ENCODE results near the gene NT5DC3. TPM values are rescaled to one million over a fixed set of nuclear protein-coding genes. Genes with fewer than 3 reads are reported as not detected.

The NT5DC3 gene
- total RNA-seq, 2 donors from 2014 or later = 24.2 to 28.3 TPM

DNA sequence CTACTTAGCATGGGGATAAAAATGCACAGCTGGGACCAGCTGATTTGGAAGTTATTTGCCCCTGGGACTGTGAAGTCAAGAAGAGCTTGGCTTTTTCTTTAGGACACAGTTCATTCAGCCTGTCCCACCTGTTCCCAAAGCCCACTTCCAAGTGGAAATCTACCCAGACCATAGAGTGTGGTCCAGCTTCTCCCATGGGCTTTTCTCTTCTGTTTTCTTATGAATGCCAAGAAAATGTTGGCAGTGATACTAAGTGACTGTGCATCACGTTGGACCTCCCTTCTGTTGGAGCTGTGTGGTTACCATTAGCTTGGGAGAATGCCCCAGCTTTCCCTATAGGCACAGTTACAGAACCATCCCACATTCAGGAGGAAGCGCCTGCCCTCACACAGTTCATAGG lies 89.4 kb downstream of the NT5DC3 start:
- H3K27me3 Mint-ChIP-seq (ENCODE audit: insufficient read depth) = no peaks in the 10 kb centered on the region
- WGBS, 2 experiments (ENCODE audit: insufficient coverage in 1 of 2, insufficient read length in 1 of 2) = 82 to 88% methylated on average over 1 to 2 of the region's 2 CpGs
- H3K9ac ChIP-seq (ENCODE audit: extremely low read depth, low read length, poor library complexity, severe bottlenecking) = no peak overlapping the region
- H3K4me3 Mint-ChIP-seq = no peak overlapping the region
- H3K36me3 ChIP-seq (ENCODE audit: control insufficient read depth, insufficient read depth, low read length) = no peaks in the 10 kb centered on the region
- TF ChIP-seq, protein P1, sequence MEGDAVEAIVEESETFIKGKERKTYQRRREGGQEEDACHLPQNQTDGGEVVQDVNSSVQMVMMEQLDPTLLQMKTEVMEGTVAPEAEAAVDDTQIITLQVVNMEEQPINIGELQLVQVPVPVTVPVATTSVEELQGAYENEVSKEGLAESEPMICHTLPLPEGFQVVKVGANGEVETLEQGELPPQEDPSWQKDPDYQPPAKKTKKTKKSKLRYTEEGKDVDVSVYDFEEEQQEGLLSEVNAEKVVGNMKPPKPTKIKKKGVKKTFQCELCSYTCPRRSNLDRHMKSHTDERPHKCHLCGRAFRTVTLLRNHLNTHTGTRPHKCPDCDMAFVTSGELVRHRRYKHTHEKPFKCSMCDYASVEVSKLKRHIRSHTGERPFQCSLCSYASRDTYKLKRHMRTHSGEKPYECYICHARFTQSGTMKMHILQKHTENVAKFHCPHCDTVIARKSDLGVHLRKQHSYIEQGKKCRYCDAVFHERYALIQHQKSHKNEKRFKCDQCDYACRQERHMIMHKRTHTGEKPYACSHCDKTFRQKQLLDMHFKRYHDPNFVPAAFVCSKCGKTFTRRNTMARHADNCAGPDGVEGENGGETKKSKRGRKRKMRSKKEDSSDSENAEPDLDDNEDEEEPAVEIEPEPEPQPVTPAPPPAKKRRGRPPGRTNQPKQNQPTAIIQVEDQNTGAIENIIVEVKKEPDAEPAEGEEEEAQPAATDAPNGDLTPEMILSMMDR (conservative IDR thresholded peaks at IDR 0.05) = no peak
- no peaks in the 10 kb centered on the region for H3K9me3 ChIP-seq (ENCODE audit: control insufficient read depth, low read length)
- H3K4me3 ChIP-seq (ENCODE audit: low read length) = no peak overlapping the region
- no peak overlapping the region for H3K27ac Mint-ChIP-seq
- H3K36me3 Mint-ChIP-seq (ENCODE audit: low read depth) = no peaks in the 10 kb centered on the region
- H3K4me1 ChIP-seq (ENCODE audit: control insufficient read depth, insufficient read depth, low read length) = no peaks in the 10 kb centered on the region
- H3K27me3 ChIP-seq (ENCODE audit: control insufficient read depth, insufficient read depth, low read length, poor library complexity, severe bottlenecking) = no peaks in the 10 kb centered on the region
- H3K4me1 Mint-ChIP-seq = no peaks in the 10 kb centered on the region
- no peaks in the 10 kb centered on the region for H3K9me3 Mint-ChIP-seq
- DNase-seq = no peak
- H3K27ac ChIP-seq (ENCODE audit: low read depth, low read length) = no peak overlapping the region

DNA sequence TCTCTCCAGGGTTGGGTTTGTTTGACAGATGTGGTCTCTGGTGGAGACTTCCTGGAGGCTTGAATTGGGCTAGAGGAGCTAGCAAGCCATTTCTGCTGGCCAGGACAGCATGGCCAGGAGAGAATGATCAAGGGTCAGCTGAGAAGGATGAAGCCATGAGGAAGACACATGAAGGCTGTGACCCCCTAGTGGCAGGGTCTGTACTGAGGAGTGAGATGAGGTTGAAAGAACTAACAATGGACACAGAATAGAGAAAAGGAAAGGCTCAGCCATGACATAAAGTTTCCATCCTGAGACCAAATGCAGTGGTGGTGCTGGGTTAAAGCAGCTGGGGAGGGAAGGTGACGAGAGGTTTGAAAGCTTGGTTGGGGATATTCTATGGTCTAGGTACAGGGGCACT lies 89.9 kb downstream of the NT5DC3 start:
- Histone ChIP-seq H3K27me3 (ENCODE audit: control insufficient read depth, insufficient read depth, low read length, poor library complexity, severe bottlenecking) (no peaks in the 10 kb centered on the region), H3K36me3 (ENCODE audit: control insufficient read depth, insufficient read depth, low read length) (no peaks in the 10 kb centered on the region), H3K9ac (ENCODE audit: extremely low read depth, low read length, poor library complexity, severe bottlenecking) (no peak overlapping the region), H3K4me1 (ENCODE audit: control insufficient read depth, insufficient read depth, low read length) (no peaks in the 10 kb centered on the region), H3K9me3 (ENCODE audit: control insufficient read depth, low read length) (no peaks in the 10 kb centered on the region), H3K27ac (ENCODE audit: low read depth, low read length) (no peak overlapping the region), H3K4me3 (ENCODE audit: low read length) (no peak overlapping the region)
- TF ChIP-seq, protein P1 (conservative IDR thresholded peaks at IDR 0.05) = peak; percentile 71
- no peaks in the 10 kb centered on the region for H3K36me3 Mint-ChIP-seq (ENCODE audit: low read depth)
- H3K27ac Mint-ChIP-seq = no peak overlapping the region
- no peaks in the 10 kb centered on the region for H3K4me1 Mint-ChIP-seq
- no peaks in the 10 kb centered on the region for H3K9me3 Mint-ChIP-seq
- H3K4me3 Mint-ChIP-seq = no peak overlapping the region
- WGBS, 2 experiments (ENCODE audit: insufficient coverage in 1 of 2, insufficient read length in 1 of 2) = 90% methylated on average over 1 of the region's 1 CpG; no CpG with 5 or more reads in 1 of the 2 experiments
- DNase-seq = peak; percentile 81
- no peaks in the 10 kb centered on the region for H3K27me3 Mint-ChIP-seq (ENCODE audit: insufficient read depth)

DNA sequence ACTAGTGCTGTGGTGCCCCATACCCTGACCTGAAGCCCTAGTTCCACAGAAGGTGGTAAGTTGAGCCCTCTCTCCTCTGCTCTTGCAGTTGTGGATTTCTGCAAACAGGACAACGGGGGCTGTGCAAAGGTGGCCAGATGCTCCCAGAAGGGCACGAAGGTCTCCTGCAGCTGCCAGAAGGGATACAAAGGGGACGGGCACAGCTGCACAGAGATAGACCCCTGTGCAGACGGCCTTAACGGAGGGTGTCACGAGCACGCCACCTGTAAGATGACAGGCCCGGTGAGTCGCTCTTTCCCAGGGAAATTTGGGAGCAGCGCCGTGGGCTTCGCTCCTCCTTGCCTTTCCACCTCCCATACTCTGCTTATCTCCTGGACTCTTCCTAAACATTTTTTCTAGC lies 92.2 kb downstream of the NT5DC3 start:
- TF ChIP-seq, protein P1 (conservative IDR thresholded peaks at IDR 0.05) = no peak
- DNase-seq = no peak
- H3K4me3 Mint-ChIP-seq = no peak overlapping the region

More for the DNA sequence above, 92.2 kb downstream of the NT5DC3 start:
- 94 to 98% methylated on average over 9 to 12 of the region's 12 CpGs for WGBS, 2 experiments (ENCODE audit: insufficient coverage in 1 of 2, insufficient read length in 1 of 2)
- H3K36me3 Mint-ChIP-seq (ENCODE audit: low read depth) = no peaks in the 10 kb centered on the region
- Histone ChIP-seq H3K4me3 (ENCODE audit: low read length) (no peak overlapping the region), H3K27me3 (ENCODE audit: control insufficient read depth, insufficient read depth, low read length, poor library complexity, severe bottlenecking) (no peaks in the 10 kb centered on the region), H3K9ac (ENCODE audit: extremely low read depth, low read length, poor library complexity, severe bottlenecking) (no peak overlapping the region), H3K36me3 (ENCODE audit: control insufficient read depth, insufficient read depth, low read length) (no peaks in the 10 kb centered on the region), H3K9me3 (ENCODE audit: control insufficient read depth, low read length) (no peaks in the 10 kb centered on the region), H3K27ac (ENCODE audit: low read depth, low read length) (no peak overlapping the region), H3K4me1 (ENCODE audit: control insufficient read depth, insufficient read depth, low read length) (no peaks in the 10 kb centered on the region)
- no peaks in the 10 kb centered on the region for H3K4me1 Mint-ChIP-seq
- H3K27ac Mint-ChIP-seq = no peak overlapping the region
- H3K9me3 Mint-ChIP-seq = no peaks in the 10 kb centered on the region
- no peaks in the 10 kb centered on the region for H3K27me3 Mint-ChIP-seq (ENCODE audit: insufficient read depth)

All from endodermal cell (in vitro differentiated cells).